Lower leg skin (tissue), 4 donors: Measurements from ENCODE around the gene ZEB1. TPM values are rescaled to one million over a fixed set of nuclear protein-coding genes. Genes with fewer than 3 reads are reported as not detected.

Experiments used
- DNase-seq, 2 donors: peaks; one replicate each; pipeline ENCODE4 v3.0.0-alpha.2; 2019; ENCODE audit warnings: low spot score in 2 of 2
- H3K4me3 ChIP-seq: fragments of 200-600 bp; sonication (generic); 2 replicates; pipeline ENCODE4 v1.5.1; 2017; ENCODE audit warnings: mild to moderate bottlenecking, low read depth; ENCODE audit not compliant: poor library complexity, severe bottlenecking
- CTCF ChIP-seq, 3 donors: fragments of 450-650 bp; IDR thresholded peaks; one replicate each; pipeline ENCODE4 v1.5.1; 2016; ENCODE audit warnings: antibody characterized with exemption in 3 of 3, mild to moderate bottlenecking in 3 of 3, moderate library complexity in 2 of 3
- POLR2A ChIP-seq, 2 donors: fragments of 450-650 bp; IDR thresholded peaks; one replicate each; pipeline ENCODE4 v1.6.1; 2016 to 2017; ENCODE audit warnings: antibody characterized with exemption in 2 of 2, mild to moderate bottlenecking in 1 of 2, moderate library complexity in 1 of 2
- WGBS, 2 donors: methylation state at CpG; one replicate each; pipeline ENCODE4 v1.1.5; 2018; 5-methylcytosine and 5-hydroxymethylcytosine counted together
- intact Hi-C: fragments of 100-400 bp; cut with DNase I; formaldehyde crosslinking; loops from one replicate; pipeline ENCODE4 v1.15.0; 2023; ENCODE audit warnings: low total_unique reads
- total RNA-seq, 4 donors: library from RNA; depleted of rRNA; stranded (reverse); fragments of >200 nt; gene quantifications; one replicate each; pipeline ENCODE4 v1.1.0, GENCODE V29; 2016

Gene ZEB1
- total RNA-seq, 4 donors from 2014 or later: 7.1 to 28.7 (median 10.6) TPM

GRCh38 chr10:31343009-31343408 lies 24.0 kb downstream of the ZEB1 start:
- no peak for TF ChIP-seq CTCF (IDR thresholded peaks at IDR 0.05)
- no peak for TF ChIP-seq POLR2A (IDR thresholded peaks at IDR 0.05)
- intact Hi-C loops: no loop called here
- WGBS, 2 donors: 47 to 49% methylated on average over 3 of the region's 3 CpGs
- no peak overlapping the region for H3K4me3 ChIP-seq
- no peak for DNase-seq

GRCh38 chr10:31343551-31343950 lies 24.5 kb downstream of the ZEB1 start:
- TF ChIP-seq CTCF (IDR thresholded peaks at IDR 0.05) (no peak), POLR2A (IDR thresholded peaks at IDR 0.05) (no peak)
- 75 to 82% methylated on average over 5 of the region's 5 CpGs for WGBS, 2 donors
- no peak overlapping the region for H3K4me3 ChIP-seq
- DNase-seq: no peak
- intact Hi-C loops: no loop called here

DNA sequence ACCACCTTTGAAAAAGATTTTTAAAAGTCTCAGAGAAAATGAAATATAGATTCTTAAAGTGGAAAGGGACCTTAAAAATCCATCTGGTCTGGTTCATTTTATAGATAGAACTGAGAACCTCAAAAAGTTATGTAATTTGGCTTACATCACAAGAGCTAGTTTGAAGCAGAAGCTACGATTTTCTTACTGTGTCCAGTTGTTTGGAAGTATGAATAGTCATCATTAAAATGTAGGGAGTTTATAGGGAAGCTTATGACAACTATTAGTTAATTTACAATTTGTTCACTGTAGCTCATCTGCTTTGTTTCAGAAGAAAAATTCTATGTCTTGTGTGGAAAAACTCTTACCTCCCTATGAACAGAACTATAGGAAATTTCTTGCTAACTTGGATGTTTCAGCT lies 26.9 kb downstream of the ZEB1 start:
- TF ChIP-seq CTCF (IDR thresholded peaks at IDR 0.05) (no peak), POLR2A (IDR thresholded peaks at IDR 0.05) (no peak)
- intact Hi-C loops: no loop called here
- WGBS, 2 donors: 44 to 56% methylated on average over 1 of the region's 1 CpG
- H3K4me3 ChIP-seq: no peak overlapping the region
- DNase-seq: no peak

- H3K4me3 ChIP-seq: no peak overlapping the region
- intact Hi-C loops: no loop called here
- TF ChIP-seq CTCF (IDR thresholded peaks at IDR 0.05) (no peak), POLR2A (IDR thresholded peaks at IDR 0.05) (no peak)
- 78 to 81% methylated on average over 1 of the region's 1 CpG for WGBS, 2 donors
- no peak for DNase-seq
These were observed 27.9 kb downstream of the ZEB1 start for GRCh38 chr10:31346953-31347352.

GRCh38 chr10:31347705-31348104 lies 28.7 kb downstream of the ZEB1 start:
- intact Hi-C loops: no loop called here
- TF ChIP-seq POLR2A (IDR thresholded peaks at IDR 0.05): no peak
- TF ChIP-seq CTCF (IDR thresholded peaks at IDR 0.05): no peak

DNA sequence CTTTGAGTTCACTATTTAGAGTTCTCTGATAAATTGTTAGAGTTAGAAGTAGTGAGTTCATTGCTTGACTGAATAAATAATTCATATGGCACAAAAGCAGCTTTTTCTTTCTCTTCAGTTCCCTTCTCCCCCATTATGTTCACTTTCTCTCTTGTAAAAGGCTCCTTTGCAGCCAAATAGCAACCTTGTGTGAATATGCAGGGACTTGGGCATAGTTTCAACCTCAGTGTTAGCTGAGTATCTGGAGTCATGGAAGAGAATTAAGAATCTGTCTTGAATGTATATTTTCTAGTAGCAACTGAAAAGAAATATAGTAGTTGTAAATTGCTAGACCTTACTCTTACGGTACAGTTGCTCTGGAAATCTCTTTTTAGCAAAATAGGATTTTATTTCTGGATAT lies 31.9 kb downstream of the ZEB1 start:
- no peak for TF ChIP-seq POLR2A (IDR thresholded peaks at IDR 0.05)
- no peak for TF ChIP-seq CTCF (IDR thresholded peaks at IDR 0.05)
- DNase-seq: no peak
- WGBS, 2 donors: 95 to 98% methylated on average over 1 of the region's 1 CpG
- intact Hi-C loops: no loop called here
- H3K4me3 ChIP-seq: no peak overlapping the region

More at GRCh38 chr10:31347705-31348104, 28.7 kb downstream of the ZEB1 start:
- no peak overlapping the region for H3K4me3 ChIP-seq
- no peak for DNase-seq
